Measurements from ENCODE around the gene CNOT11.
"Not testable (repeated sequence)": the region's sequence is repeated elsewhere in the genome, so short reads cannot be mapped to it uniquely, and the experiment has no call there.

Gene CNOT11

GRCh38 chr2:101311696-101312017 is 59.0 kb downstream of the CNOT11 start:
- no peak for DNase-seq

- not testable (repeated sequence) for DNase-seq
These were observed 63.9 kb downstream of the CNOT11 start for GRCh38 chr2:101316568-101316967.
